Measurements from ENCODE around the gene LTA4H. TPM values are rescaled to one million over a fixed set of nuclear protein-coding genes. Genes with fewer than 3 reads are reported as not detected.

Gene LTA4H
- total and polyA plus RNA-seq, 2 donors, result 61.5 to 72.1 TPM

GRCh38 chr12:95989504-95990123, 45.8 kb downstream of the LTA4H start:
- no peak for DNase-seq (ENCODE audit: low read depth in 6 of 9, low spot score in 9 of 9)
- Histone ChIP-seq H3K9me3 (ENCODE audit: control insufficient read depth in 2 of 2, insufficient read depth in 1 of 2, low read length in 1 of 2) (no peaks in the 10 kb centered on the region), H3K27ac (ENCODE audit: low read depth in 1 of 2, low read length in 1 of 2) (no peak overlapping the region), H3K36me3 (ENCODE audit: control insufficient read depth in 2 of 2, insufficient read depth in 2 of 2, low read length in 1 of 2) (no peaks in the 10 kb centered on the region), H3K27me3 (ENCODE audit: control insufficient read depth in 2 of 2, insufficient read depth in 1 of 2, low read length in 1 of 2) (no peaks in the 10 kb centered on the region), H3K4me3 (ENCODE audit: low read length in 2 of 2) (no peak overlapping the region), H3K4me1 (ENCODE audit: control insufficient read depth in 2 of 2, insufficient read depth in 2 of 2, low read length in 2 of 2) (no peaks in the 10 kb centered on the region)
- WGBS, result 56% methylated on average over 4 of the region's 4 CpGs

GRCh38 chr12:95988506-95989275, 46.7 kb downstream of the LTA4H start:
- H3K36me3 ChIP-seq (ENCODE audit: control insufficient read depth in 2 of 2, insufficient read depth in 2 of 2, low read length in 1 of 2), result no peaks in the 10 kb centered on the region
- H3K27me3 ChIP-seq (ENCODE audit: control insufficient read depth in 2 of 2, insufficient read depth in 1 of 2, low read length in 1 of 2), result no peaks in the 10 kb centered on the region
- no peak overlapping the region for H3K27ac ChIP-seq (ENCODE audit: low read depth in 1 of 2, low read length in 1 of 2)
- no peak overlapping the region for H3K4me3 ChIP-seq (ENCODE audit: low read length in 2 of 2)
- WGBS, result 88% methylated on average over 11 of the region's 11 CpGs
- no peaks in the 10 kb centered on the region for H3K4me1 ChIP-seq (ENCODE audit: control insufficient read depth in 2 of 2, insufficient read depth in 2 of 2, low read length in 2 of 2)
- DNase-seq (ENCODE audit: low read depth in 6 of 9, low spot score in 9 of 9), result no peak
- H3K9me3 ChIP-seq (ENCODE audit: control insufficient read depth in 2 of 2, insufficient read depth in 1 of 2, low read length in 1 of 2), result no peaks in the 10 kb centered on the region

- Histone ChIP-seq H3K9me3 (ENCODE audit: control insufficient read depth in 2 of 2, insufficient read depth in 1 of 2, low read length in 1 of 2) (no peaks in the 10 kb centered on the region), H3K27me3 (ENCODE audit: control insufficient read depth in 2 of 2, insufficient read depth in 1 of 2, low read length in 1 of 2) (no peaks in the 10 kb centered on the region), H3K27ac (ENCODE audit: low read depth in 1 of 2, low read length in 1 of 2) (no peak overlapping the region), H3K4me3 (ENCODE audit: low read length in 2 of 2) (no peak overlapping the region), H3K36me3 (ENCODE audit: control insufficient read depth in 2 of 2, insufficient read depth in 2 of 2, low read length in 1 of 2) (no peaks in the 10 kb centered on the region), H3K4me1 (ENCODE audit: control insufficient read depth in 2 of 2, insufficient read depth in 2 of 2, low read length in 2 of 2) (no peaks in the 10 kb centered on the region)
- WGBS, result 97% methylated on average over 14 of the region's 14 CpGs
- no peak for DNase-seq (ENCODE audit: low read depth in 6 of 9, low spot score in 9 of 9)
Measured at GRCh38 chr12:95986635-95987570, 48.5 kb downstream of the LTA4H start.

GRCh38 chr12:95984682-95985081, 50.7 kb downstream of the LTA4H start:
- H3K4me1 ChIP-seq (ENCODE audit: control insufficient read depth in 2 of 2, insufficient read depth in 2 of 2, low read length in 2 of 2), result no peaks in the 10 kb centered on the region
- no peaks in the 10 kb centered on the region for H3K27me3 ChIP-seq (ENCODE audit: control insufficient read depth in 2 of 2, insufficient read depth in 1 of 2, low read length in 1 of 2)
- 99% methylated on average over 1 of the region's 1 CpG for WGBS
- no peak for DNase-seq (ENCODE audit: low read depth in 6 of 9, low spot score in 9 of 9)
- H3K27ac ChIP-seq (ENCODE audit: low read depth in 1 of 2, low read length in 1 of 2), result no peak overlapping the region
- no peaks in the 10 kb centered on the region for H3K36me3 ChIP-seq (ENCODE audit: control insufficient read depth in 2 of 2, insufficient read depth in 2 of 2, low read length in 1 of 2)
- H3K9me3 ChIP-seq (ENCODE audit: control insufficient read depth in 2 of 2, insufficient read depth in 1 of 2, low read length in 1 of 2), result no peaks in the 10 kb centered on the region
- no peak overlapping the region for H3K4me3 ChIP-seq (ENCODE audit: low read length in 2 of 2)

- DNase-seq (ENCODE audit: low read depth in 6 of 9, low spot score in 9 of 9), result no peak
Measured at GRCh38 chr12:95982602-95983001, 52.8 kb downstream of the LTA4H start.

GRCh38 chr12:95980437-95980836, 55.0 kb downstream of the LTA4H start:
- Histone ChIP-seq H3K9me3 (ENCODE audit: control insufficient read depth in 2 of 2, insufficient read depth in 1 of 2, low read length in 1 of 2) (no peaks in the 10 kb centered on the region), H3K27ac (ENCODE audit: low read depth in 1 of 2, low read length in 1 of 2) (no peak overlapping the region), H3K27me3 (ENCODE audit: control insufficient read depth in 2 of 2, insufficient read depth in 1 of 2, low read length in 1 of 2) (no peaks in the 10 kb centered on the region), H3K36me3 (ENCODE audit: control insufficient read depth in 2 of 2, insufficient read depth in 2 of 2, low read length in 1 of 2) (no peaks in the 10 kb centered on the region), H3K4me1 (ENCODE audit: control insufficient read depth in 2 of 2, insufficient read depth in 2 of 2, low read length in 2 of 2) (no peaks in the 10 kb centered on the region), H3K4me3 (ENCODE audit: low read length in 2 of 2) (no peak overlapping the region)
- 97% methylated on average over 5 of the region's 5 CpGs for WGBS
- DNase-seq (ENCODE audit: low read depth in 6 of 9, low spot score in 9 of 9), result no peak

More at GRCh38 chr12:95982602-95983001, 52.8 kb downstream of the LTA4H start:
- Histone ChIP-seq H3K4me3 (ENCODE audit: low read length in 2 of 2) (no peak overlapping the region), H3K4me1 (ENCODE audit: control insufficient read depth in 2 of 2, insufficient read depth in 2 of 2, low read length in 2 of 2) (no peaks in the 10 kb centered on the region), H3K27ac (ENCODE audit: low read depth in 1 of 2, low read length in 1 of 2) (no peak overlapping the region), H3K9me3 (ENCODE audit: control insufficient read depth in 2 of 2, insufficient read depth in 1 of 2, low read length in 1 of 2) (no peaks in the 10 kb centered on the region), H3K27me3 (ENCODE audit: control insufficient read depth in 2 of 2, insufficient read depth in 1 of 2, low read length in 1 of 2) (no peaks in the 10 kb centered on the region), H3K36me3 (ENCODE audit: control insufficient read depth in 2 of 2, insufficient read depth in 2 of 2, low read length in 1 of 2) (no peaks in the 10 kb centered on the region)
- 97% methylated on average over 1 of the region's 1 CpG for WGBS

- Histone ChIP-seq H3K4me1 (ENCODE audit: control insufficient read depth in 2 of 2, insufficient read depth in 2 of 2, low read length in 2 of 2) (no peaks in the 10 kb centered on the region), H3K27me3 (ENCODE audit: control insufficient read depth in 2 of 2, insufficient read depth in 1 of 2, low read length in 1 of 2) (no peaks in the 10 kb centered on the region), H3K4me3 (ENCODE audit: low read length in 2 of 2) (no peak overlapping the region), H3K9me3 (ENCODE audit: control insufficient read depth in 2 of 2, insufficient read depth in 1 of 2, low read length in 1 of 2) (no peaks in the 10 kb centered on the region), H3K27ac (ENCODE audit: low read depth in 1 of 2, low read length in 1 of 2) (no peak overlapping the region), H3K36me3 (ENCODE audit: control insufficient read depth in 2 of 2, insufficient read depth in 2 of 2, low read length in 1 of 2) (no peaks in the 10 kb centered on the region)
- 96% methylated on average over 3 of the region's 3 CpGs for WGBS
- no peak for DNase-seq (ENCODE audit: low read depth in 6 of 9, low spot score in 9 of 9)
Measured at GRCh38 chr12:95978774-95979173, 56.6 kb downstream of the LTA4H start.

- no peaks in the 10 kb centered on the region for H3K4me1 ChIP-seq (ENCODE audit: control insufficient read depth in 2 of 2, insufficient read depth in 2 of 2, low read length in 2 of 2)
- H3K36me3 ChIP-seq (ENCODE audit: control insufficient read depth in 2 of 2, insufficient read depth in 2 of 2, low read length in 1 of 2), result no peaks in the 10 kb centered on the region
- no peak overlapping the region for H3K27ac ChIP-seq (ENCODE audit: low read depth in 1 of 2, low read length in 1 of 2)
- H3K27me3 ChIP-seq (ENCODE audit: control insufficient read depth in 2 of 2, insufficient read depth in 1 of 2, low read length in 1 of 2), result no peaks in the 10 kb centered on the region
- no peak for DNase-seq (ENCODE audit: low read depth in 6 of 9, low spot score in 9 of 9)
- no peaks in the 10 kb centered on the region for H3K9me3 ChIP-seq (ENCODE audit: control insufficient read depth in 2 of 2, insufficient read depth in 1 of 2, low read length in 1 of 2)
- WGBS, result 96% methylated on average over 5 of the region's 5 CpGs
- no peak overlapping the region for H3K4me3 ChIP-seq (ENCODE audit: low read length in 2 of 2)
Measured at GRCh38 chr12:95978351-95978750, 57.0 kb downstream of the LTA4H start.

All from thymus (tissue), 11 donors.